Measurements from ENCODE around the gene DNAH8. TPM values are rescaled to one million over a fixed set of nuclear protein-coding genes. Genes with fewer than 3 reads are reported as not detected.

DNAH8 gene
- total and polyA plus RNA-seq, 2 donors (not counting 3 experiments of a cell fraction or from before 2014, with no cell fraction given) = 0.29 to 0.61 TPM

DNA sequence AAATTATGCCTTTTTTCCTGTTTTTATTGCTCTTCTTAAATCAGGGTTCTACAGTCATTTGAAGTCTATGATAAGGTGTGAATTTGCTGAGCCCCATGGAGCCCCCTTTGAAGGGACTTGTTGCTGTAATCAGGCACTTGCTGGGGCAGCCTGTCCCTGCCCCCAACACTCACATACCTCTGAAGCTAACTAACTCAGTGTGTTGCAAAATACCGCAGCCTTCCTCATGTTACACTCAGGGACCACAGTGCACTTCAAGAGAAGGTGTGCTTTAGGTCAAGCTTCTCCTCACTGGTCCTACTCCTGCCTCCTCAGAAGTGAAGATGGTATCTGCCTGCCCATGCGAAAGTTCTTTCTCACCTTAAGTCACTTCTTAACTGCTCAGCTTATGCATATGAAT is 267.4 kb downstream of the DNAH8 start:
- no peak overlapping the region for H2AFZ ChIP-seq (ENCODE audit: low read depth, low read length)
- no peaks in the 10 kb centered on the region for H3K79me2 ChIP-seq (ENCODE audit: control insufficient read depth, insufficient read depth, low read length)
- H4K20me1 ChIP-seq (replicated peaks; ENCODE audit: control insufficient read depth, extremely low read depth, insufficient read depth, low read length) = no peaks in the 10 kb centered on the region
- no peak overlapping the region for H3K4me3 ChIP-seq (replicated peaks in 1 of 3; ENCODE audit: insufficient read depth in 1 of 3, low read depth in 1 of 3, low read length in 3 of 3)
- H3K9me3 ChIP-seq (replicated peaks; ENCODE audit: control insufficient read depth, insufficient read depth, low read length) = no peaks in the 10 kb centered on the region
- BruUV-seq (replicated peaks) = no TSS peak
- H3K36me3 ChIP-seq (ENCODE audit: control insufficient read depth in 2 of 2, extremely low read depth in 1 of 2, insufficient read depth in 2 of 2, low read length in 2 of 2) = no peaks in the 10 kb centered on the region
- H3K9ac ChIP-seq (replicated peaks; ENCODE audit: extremely low read depth, insufficient read depth, low read length) = no peak overlapping the region
- intact Hi-C loops (cut with micrococcal nuclease) = no loop called here
- CTCF ChIA-PET = interaction anchor here (1.5 kb wide), 1 partner anchor 14 kb away, joined by 3 read pairs; no protein-coding TSS in a partner anchor
- FAIRE-seq = no peak
- dilution Hi-C loops (cut with MboI; ENCODE audit: extremely low pct_ligation_motif_present, low sequenced_read_pairs) = no loop called here
- TF ChIP-seq EZH2 (IDR thresholded peaks at IDR 0.05; ENCODE audit: borderline replicate concordance, low read depth, low read length, severe bottlenecking) = no peak
- no peak for TF ChIP-seq POLR2A (IDR thresholded peaks at IDR 0.05; ENCODE audit: low read depth, low read length)
- no peak for TF ChIP-seq CTCF (IDR thresholded peaks at IDR 0.05; ENCODE audit: extremely low read depth in 1 of 2, insufficient read depth in 1 of 2, low read depth in 1 of 2, low read length in 2 of 2)
- no peak for TF ChIP-seq GATA2 (IDR thresholded peaks at IDR 0.05; ENCODE audit: insufficient read depth, insufficient read length, low read depth, low read length)
- TF ChIP-seq JUN (IDR thresholded peaks at IDR 0.05; ENCODE audit: borderline replicate concordance, insufficient read depth, insufficient read length, low read depth) = no peak
- TF ChIP-seq, protein P1, sequence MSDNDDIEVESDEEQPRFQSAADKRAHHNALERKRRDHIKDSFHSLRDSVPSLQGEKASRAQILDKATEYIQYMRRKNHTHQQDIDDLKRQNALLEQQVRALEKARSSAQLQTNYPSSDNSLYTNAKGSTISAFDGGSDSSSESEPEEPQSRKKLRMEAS (IDR thresholded peaks at IDR 0.05; ENCODE audit: insufficient read depth, insufficient read length) = no peak
- TF ChIP-seq FOS (IDR thresholded peaks at IDR 0.05; ENCODE audit: borderline replicate concordance, insufficient read depth, low read length) = no peak
- no peak for TF ChIP-seq POLR2AphosphoS5 (IDR thresholded peaks at IDR 0.05; ENCODE audit: insufficient read depth, low read depth, low read length)
- no peak for TF ChIP-seq MYC (IDR thresholded peaks at IDR 0.05; ENCODE audit: low read depth, low read length)
- POLR2A ChIA-PET = no interaction called here
- H3K9me1 ChIP-seq (replicated peaks; ENCODE audit: control insufficient read depth, extremely low read depth, insufficient read depth, low read length) = no peaks in the 10 kb centered on the region
- H3K4me2 ChIP-seq (ENCODE audit: insufficient read depth, low read length) = no peak overlapping the region
- no peak for DNase-seq (ENCODE audit: low read depth, low spot score)
- H3K4me1 ChIP-seq (ENCODE audit: control insufficient read depth, extremely low read depth, insufficient read depth, low read length) = no peaks in the 10 kb centered on the region
- no peak overlapping the region for H3K27ac ChIP-seq (ENCODE audit: insufficient read depth, low read depth, low read length)
- H3K27me3 ChIP-seq (ENCODE audit: control insufficient read depth in 2 of 2, insufficient read depth in 2 of 2, low read length in 2 of 2) = peaks cover 0 to 3% of the 10 kb centered on the region in 2 experiments
